OCI-LY1 (cell line): Measurements from ENCODE around the gene EXOC6.

ENCODE experiments used
- H2AFZ ChIP-seq: fragments of 200-600 bp; sonication (generic), shearing (Covaris generic); 2 replicates; pipeline ENCODE4 v1.6.0; 2014; ENCODE audit warnings: antibody characterized with exemption, mild to moderate bottlenecking, low read length
- H3F3A ChIP-seq: fragments of 200-600 bp; sonication (generic), shearing (Covaris generic); 2 replicates; pipeline ENCODE4 v1.6.0; 2014; ENCODE audit warnings: mild to moderate bottlenecking, antibody characterized with exemption, low read length, moderate library complexity; ENCODE audit not compliant: insufficient read depth
- H3K27ac ChIP-seq: fragments of 200-600 bp; sonication (generic); 2 replicates; pipeline ENCODE4 v1.5.1; 2014; ENCODE audit warnings: low read length, mixed run types, mild to moderate bottlenecking, low read depth; ENCODE audit not compliant: poor library complexity, severe bottlenecking
- H3K27me3 ChIP-seq: fragments of 200-600 bp; sonication (generic); 2 replicates; pipeline ENCODE4 v1.6.0; 2014; ENCODE audit warnings: antibody characterized with exemption, mild to moderate bottlenecking, low read length, moderate library complexity; ENCODE audit not compliant: insufficient read depth
- H3K36me3 ChIP-seq: fragments of 200-600 bp; sonication (generic); 2 replicates; pipeline ENCODE4 v1.6.1; 2014; ENCODE audit warnings: mild to moderate bottlenecking, antibody characterized with exemption, low read length, moderate library complexity, mixed read lengths; ENCODE audit not compliant: insufficient read depth
- H3K4me1 ChIP-seq: fragments of 200-600 bp; sonication (generic); 2 replicates; pipeline ENCODE4 v1.5.1; 2014; ENCODE audit warnings: mild to moderate bottlenecking, low read length, moderate library complexity; ENCODE audit not compliant: insufficient read depth, severe bottlenecking
- H3K4me2 ChIP-seq: fragments of 200-600 bp; sonication (generic), shearing (Covaris generic); 2 replicates; pipeline ENCODE4 v1.6.1; 2014; ENCODE audit warnings: low read length
- H3K4me3 ChIP-seq: fragments of 200-600 bp; sonication (generic); 2 replicates; pipeline ENCODE4 v1.5.1; 2014; ENCODE audit warnings: low read length, low read depth, mild to moderate bottlenecking, mixed read lengths; ENCODE audit not compliant: poor library complexity, severe bottlenecking
- H3K79me2 ChIP-seq: fragments of 200-600 bp; shearing (Covaris generic); 2 replicates; pipeline ENCODE4 v1.6.1; 2016; ENCODE audit warnings: mixed run types, low read length, mixed read lengths; ENCODE audit not compliant: insufficient read depth
- H3K9ac ChIP-seq: fragments of 200-600 bp; sonication (generic), shearing (Covaris generic); 2 replicates; pipeline ENCODE4 v1.6.1; 2014; ENCODE audit warnings: mild to moderate bottlenecking, low read length, mixed read lengths
- H3K9me2 ChIP-seq: fragments of 200-600 bp; sonication (generic), shearing (Covaris generic); 2 replicates; pipeline ENCODE4 v1.6.1; 2014; ENCODE audit warnings: low read depth, mild to moderate bottlenecking, low read length, mixed read lengths
- H3K9me3 ChIP-seq: fragments of 200-600 bp; shearing (Covaris generic); 2 replicates; pipeline ENCODE4 v1.6.1; 2014; ENCODE audit warnings: low read length, mixed read lengths
- H4K20me1 ChIP-seq: fragments of 200-600 bp; sonication (generic), shearing (Covaris generic); 2 replicates; pipeline ENCODE4 v1.6.0; 2016; ENCODE audit warnings: mild to moderate bottlenecking, low read length; ENCODE audit not compliant: insufficient read depth
- EZH2 ChIP-seq: fragments of 200-600 bp; sonication (generic), shearing (Covaris generic); IDR thresholded peaks from 2 replicates; pipeline ENCODE4 v1.8.0; 2017; ENCODE audit warnings: borderline replicate concordance, mixed run types, mild to moderate bottlenecking, antibody characterized with exemption, low read length, moderate library complexity, mixed read lengths
- TF ChIP-seq, protein P1 (sequence below): fragments of 200-600 bp; sonication (generic), shearing (Covaris generic); IDR thresholded peaks from 2 replicates; pipeline ENCODE4 v1.5.1; 2017; ENCODE audit warnings: mild to moderate bottlenecking, antibody characterized with exemption, low read length, moderate library complexity, mixed read lengths

EXOC6 gene

DNA sequence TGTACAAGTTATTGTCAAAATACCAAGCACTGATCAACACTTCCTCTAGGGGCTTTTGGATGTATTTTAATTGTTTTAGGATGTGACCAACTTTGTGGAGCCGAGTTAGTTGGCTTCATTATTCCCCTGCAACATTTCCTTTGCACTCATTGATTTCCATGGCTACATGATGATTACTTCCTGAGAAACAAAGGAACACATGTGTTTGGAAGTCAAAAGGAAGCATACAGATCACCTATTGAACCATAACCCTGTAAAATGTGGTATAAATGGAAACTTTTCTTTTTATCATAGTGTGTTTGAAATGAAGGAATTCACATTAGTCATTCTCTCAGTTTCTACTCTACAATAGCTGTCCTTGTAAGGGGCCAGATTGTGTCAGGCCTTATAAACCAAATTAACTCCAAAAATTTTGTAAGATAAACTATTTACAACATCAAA lies 32.2 kb upstream of the EXOC6 start:
- Histone ChIP-seq H3K4me1 (no peaks in the 10 kb centered on the region), H3K9ac (no peak overlapping the region), H3K36me3 (no peaks in the 10 kb centered on the region), H3K4me2 (no peak overlapping the region), H2AFZ (no peak overlapping the region), H3K4me3 (no peak overlapping the region), H4K20me1 (no peaks in the 10 kb centered on the region), H3K27ac (no peak overlapping the region), H3K9me3 (no peaks in the 10 kb centered on the region), H3K9me2 (no peaks in the 10 kb centered on the region), H3K27me3 (no peaks in the 10 kb centered on the region), H3F3A (no peaks in the 10 kb centered on the region), H3K79me2 (no peaks in the 10 kb centered on the region)
- TF ChIP-seq, protein P1, sequence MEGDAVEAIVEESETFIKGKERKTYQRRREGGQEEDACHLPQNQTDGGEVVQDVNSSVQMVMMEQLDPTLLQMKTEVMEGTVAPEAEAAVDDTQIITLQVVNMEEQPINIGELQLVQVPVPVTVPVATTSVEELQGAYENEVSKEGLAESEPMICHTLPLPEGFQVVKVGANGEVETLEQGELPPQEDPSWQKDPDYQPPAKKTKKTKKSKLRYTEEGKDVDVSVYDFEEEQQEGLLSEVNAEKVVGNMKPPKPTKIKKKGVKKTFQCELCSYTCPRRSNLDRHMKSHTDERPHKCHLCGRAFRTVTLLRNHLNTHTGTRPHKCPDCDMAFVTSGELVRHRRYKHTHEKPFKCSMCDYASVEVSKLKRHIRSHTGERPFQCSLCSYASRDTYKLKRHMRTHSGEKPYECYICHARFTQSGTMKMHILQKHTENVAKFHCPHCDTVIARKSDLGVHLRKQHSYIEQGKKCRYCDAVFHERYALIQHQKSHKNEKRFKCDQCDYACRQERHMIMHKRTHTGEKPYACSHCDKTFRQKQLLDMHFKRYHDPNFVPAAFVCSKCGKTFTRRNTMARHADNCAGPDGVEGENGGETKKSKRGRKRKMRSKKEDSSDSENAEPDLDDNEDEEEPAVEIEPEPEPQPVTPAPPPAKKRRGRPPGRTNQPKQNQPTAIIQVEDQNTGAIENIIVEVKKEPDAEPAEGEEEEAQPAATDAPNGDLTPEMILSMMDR: no peak
- TF ChIP-seq EZH2: no peak

DNA sequence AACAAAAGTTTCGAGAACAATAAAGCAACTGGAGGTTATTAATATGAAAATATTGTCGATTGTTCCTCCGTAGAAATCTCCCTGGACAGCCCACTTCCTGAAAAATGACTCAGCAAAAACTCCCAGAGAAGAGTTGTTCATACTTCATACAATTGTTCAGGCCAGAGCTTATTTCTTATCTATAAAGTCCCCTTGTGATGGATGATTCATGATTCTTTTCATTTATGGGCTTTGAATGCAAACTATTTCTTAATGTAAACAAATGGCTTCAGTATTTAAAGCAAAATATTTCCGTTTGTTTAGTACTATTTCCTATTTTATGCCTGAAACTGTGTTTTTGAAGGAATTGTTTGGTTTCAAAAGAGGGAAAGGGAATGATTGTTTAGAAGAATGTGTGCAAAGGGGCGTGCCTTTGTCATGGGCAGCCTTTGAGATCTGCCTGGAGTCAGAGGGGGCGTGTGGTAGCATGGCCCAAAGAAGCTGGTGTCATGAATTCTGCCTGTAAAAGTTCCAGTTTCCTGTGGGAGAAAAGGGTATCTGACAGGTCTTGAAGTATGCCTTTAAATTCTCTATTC lies 26.2 kb upstream of the EXOC6 start:
- H3K36me3 ChIP-seq: no peaks in the 10 kb centered on the region; the same call in 1 of the 2 replicates
- no peak overlapping the region for H3K4me2 ChIP-seq
- H3K9me3 ChIP-seq: no peaks in the 10 kb centered on the region
- TF ChIP-seq EZH2: no peak
- TF ChIP-seq, protein P1: no peak
- no peak overlapping the region for H2AFZ ChIP-seq
- no peaks in the 10 kb centered on the region for H3K79me2 ChIP-seq
- no peak overlapping the region for H3K27ac ChIP-seq
- H3K9ac ChIP-seq: no peak overlapping the region
- H3K4me3 ChIP-seq: no peak overlapping the region
- H3K9me2 ChIP-seq: no peaks in the 10 kb centered on the region
- peaks cover 11% of the 10 kb centered on the region for H3K4me1 ChIP-seq
- H3K27me3 ChIP-seq: no peaks in the 10 kb centered on the region
- H3F3A ChIP-seq: no peaks in the 10 kb centered on the region
- H4K20me1 ChIP-seq: no peaks in the 10 kb centered on the region

DNA sequence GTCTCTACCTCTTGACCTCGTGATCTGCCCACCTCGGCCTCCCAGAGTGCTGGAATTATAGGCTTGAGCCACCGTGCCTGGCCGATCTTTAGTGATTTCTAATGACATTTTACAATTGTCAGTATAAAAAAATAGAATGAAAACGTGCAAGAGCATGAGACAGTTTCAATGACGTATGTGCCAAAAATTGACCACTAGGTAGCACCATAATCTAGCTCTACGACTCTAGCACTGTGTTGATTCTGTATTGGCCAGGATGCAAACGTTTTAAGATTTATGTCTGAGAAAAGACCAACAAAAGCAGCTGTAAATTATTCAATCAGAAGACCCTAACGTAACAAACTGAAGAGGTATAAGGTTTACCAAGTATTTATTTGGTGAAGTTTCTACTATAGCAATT lies 25.4 kb upstream of the EXOC6 start:
- H3K9me2 ChIP-seq: no peaks in the 10 kb centered on the region
- no peaks in the 10 kb centered on the region for H3K9me3 ChIP-seq
- no peak overlapping the region for H3K27ac ChIP-seq
- no peak overlapping the region for H2AFZ ChIP-seq
- H3F3A ChIP-seq: no peaks in the 10 kb centered on the region
- no peak for TF ChIP-seq EZH2
- TF ChIP-seq, protein P1: peak; percentile 45; the same call in 1 of the 2 replicates
- H3K27me3 ChIP-seq: no peaks in the 10 kb centered on the region
- 0 out of 2 replicates have a peak overlapping the region, but pooled peaks have one; percentile 5 for H3K4me2 ChIP-seq
- no peak overlapping the region for H3K4me3 ChIP-seq
- no peaks in the 10 kb centered on the region for H3K79me2 ChIP-seq
- H3K36me3 ChIP-seq: no peaks in the 10 kb centered on the region; the same call in 1 of the 2 replicates
- no peak overlapping the region for H3K9ac ChIP-seq
- no peaks in the 10 kb centered on the region for H4K20me1 ChIP-seq
- H3K4me1 ChIP-seq: peaks cover 11% of the 10 kb centered on the region
